K562 (cell line): ENCODE measurements around the gene NFKB2. TPM values are rescaled to one million over a fixed set of nuclear protein-coding genes. Genes with fewer than 3 reads are reported as not detected.

Source experiments
- MGA ChIP-seq: fragments of 450-650 bp; IDR thresholded peaks from 2 replicates; pipeline ENCODE4 v1.6.1; 2016; ENCODE audit warnings: mild to moderate bottlenecking, moderate library complexity
- POLR2A ChIP-seq: fragments of 450-650 bp; conservative IDR thresholded peaks from 2 replicates; pipeline ENCODE4 v1.6.1; 2016
- POLR2AphosphoS2 ChIP-seq: IDR thresholded peaks from 2 replicates; pipeline ENCODE4 v1.6.1; 2012; ENCODE audit warnings: low read length, improper control_type of control experiment
- SMC3 ChIP-seq: conservative IDR thresholded peaks from 2 replicates; pipeline ENCODE4 v1.6.1; 2011; ENCODE audit warnings: low read depth, low read length, improper control_type of control experiment; ENCODE audit not compliant: insufficient read depth
- TBP ChIP-seq: optimal IDR thresholded peaks from 2 replicates; pipeline ENCODE3; 2011; ENCODE audit warnings: low read depth, low read length, improper control_type of control experiment
- TFAP4 ChIP-seq: sonication (generic); formaldehyde crosslinking; IDR thresholded peaks from 2 replicates; pipeline ENCODE4 v1.8.0; 2022; ENCODE audit warnings: missing genetic modification reagents, mild to moderate bottlenecking, moderate library complexity, borderline replicate concordance
- XRCC4 ChIP-seq: IDR thresholded peaks from one replicate; pipeline ENCODE4 v1.6.1; 2011; ENCODE audit not compliant: insufficient read depth, insufficient read length; ENCODE audit errors: extremely low read depth
- ZBTB43 ChIP-seq: sonication (generic); formaldehyde crosslinking; IDR thresholded peaks from 2 replicates; pipeline ENCODE4 v1.8.0; 2023; ENCODE audit warnings: mild to moderate bottlenecking, missing genetic modification reagents
- polyA plus RNA-seq, 8 experiments: library from polyadenylated mRNA; depleted of rRNA in 4 of 8; stranded (reverse) in 5 of 8; unstranded in 3 of 8; fragments of >200 nt; fragmentation: Nextera tagmentation in 2 of 8; fragmentation: Illumina TruSeq in 1 of 8; extraction: Ambion mirVana in 2 of 8; extraction: Trizol in 1 of 8; gene quantifications; 2 replicates each; pipeline versions ENCODE4 v1.2.1 to v1.2.3, GENCODE V29; 2011 to 2014; ENCODE audit warnings: inconsistent platforms in 1 of 8, missing spikeins in 1 of 8
- total RNA-seq, 7 experiments: library from RNA; depleted of rRNA in 6 of 7; stranded (reverse); fragments of >200 nt in 6 of 7; fragmentation: Illumina TruSeq in 2 of 7; extraction: Trizol in 2 of 7; gene quantifications; 2 replicates each; pipeline versions ENCODE4 v1.2.1 to v1.2.3, GENCODE V29; 2011 to 2021; ENCODE audit warnings: low replicate concordance in 1 of 7

NFKB2 gene
- total and polyA plus RNA-seq, 9 of the 15 experiments (the other 6 are each of a cell fraction or from before 2014, with no cell fraction given), result 0.07 to 20.3 (median 7.9) TPM

GRCh38 chr10:102449321-102450123 is 54.0 kb downstream of the NFKB2 start (continued):
- TF ChIP-seq MGA (peak; percentile 11; the same call in 1 of the 2 replicates), TFAP4 (CRISPR knock-in tag) (peak; percentile 39; the same call in 1 of the 2 replicates), XRCC4 (no peak), POLR2A (peak; percentile 81), POLR2AphosphoS2 (0 out of 2 replicates have a peak, but pooled peaks have one; percentile 25), ZBTB43 (CRISPR knock-in tag) (0 out of 2 replicates have a peak, but pooled peaks have one; percentile 24), TBP (peak; percentile 31), SMC3 (no peak)
